Thyroid gland (tissue), 4 donors: ENCODE data around the gene PRKCZ. TPM values are rescaled to one million over a fixed set of nuclear protein-coding genes. Genes with fewer than 3 reads are reported as not detected.
"Not testable (repeated sequence)": the region's sequence is repeated elsewhere in the genome, so short reads cannot be mapped to it uniquely, and the experiment has no call there.

Source experiments
- DNase-seq, 2 donors: peaks; one replicate each; pipeline ENCODE4 v3.0.0-alpha.2; 2019
- H3K27ac ChIP-seq, 3 donors: fragments of 200-600 bp; sonication (generic); 1 replicate in 2 of 3; 2 replicates in 1 of 3; pipeline ENCODE4 v1.5.1; 2016 to 2019; ENCODE audit warnings: mild to moderate bottlenecking in 1 of 3, moderate library complexity in 1 of 3
- H3K27me3 ChIP-seq: fragments of 200-600 bp; sonication (generic); one replicate; pipeline ENCODE4 v1.5.1; 2019
- H3K36me3 ChIP-seq, 2 donors: fragments of 200-600 bp; sonication (generic); one replicate each; pipeline ENCODE4 v1.5.1; 2016 to 2019
- H3K4me1 ChIP-seq, 2 donors: fragments of 200-600 bp; sonication (generic); one replicate each; pipeline ENCODE4 v1.5.1; 2017 to 2019
- H3K4me3 ChIP-seq, 3 donors: fragments of 200-600 bp; sonication (generic); replicated peaks in 1 of 3; 1 replicate in 2 of 3; 2 replicates in 1 of 3; pipeline ENCODE4 v1.5.1; 2016; ENCODE audit warnings: mild to moderate bottlenecking in 1 of 3
- H3K9me3 ChIP-seq: fragments of 200-600 bp; sonication (generic); one replicate; pipeline ENCODE4 v1.5.1; 2017
- POLR2A ChIP-seq, 2 donors: fragments of 450-650 bp; IDR thresholded peaks; one replicate each; pipeline ENCODE4 v1.6.1; 2017; ENCODE audit warnings: antibody characterized with exemption in 2 of 2, mild to moderate bottlenecking in 2 of 2, moderate library complexity in 1 of 2
- WGBS, 2 donors: methylation state at CpG; one replicate each; pipeline ENCODE4 v1.1.5; 2017; 5-methylcytosine and 5-hydroxymethylcytosine counted together
- intact Hi-C: fragments of 100-400 bp; cut with DNase I; formaldehyde crosslinking; loops from one replicate; pipeline ENCODE4 v1.15.1; 2023
- total RNA-seq, 4 donors: library from RNA; depleted of rRNA; stranded (reverse); fragments of >200 nt; gene quantifications; one replicate each; pipeline ENCODE4 v1.2.3, GENCODE V29; 2016
- TF ChIP-seq, protein P1 (sequence below), 6 experiments: fragments of 200-600 bp in 3 of 6; fragments of 450-650 bp in 3 of 6; sonication (generic) in 3 of 6; IDR thresholded peaks; one replicate each; pipeline ENCODE4 v1.5.1; 2016 to 2019; ENCODE audit warnings: antibody characterized with exemption in 6 of 6, mild to moderate bottlenecking in 2 of 6, inconsistent platforms in 1 of 6, moderate library complexity in 1 of 6

The PRKCZ gene
- total RNA-seq, 4 donors from 2014 or later: 33.6 to 53.0 (median 44.3) TPM

DNA sequence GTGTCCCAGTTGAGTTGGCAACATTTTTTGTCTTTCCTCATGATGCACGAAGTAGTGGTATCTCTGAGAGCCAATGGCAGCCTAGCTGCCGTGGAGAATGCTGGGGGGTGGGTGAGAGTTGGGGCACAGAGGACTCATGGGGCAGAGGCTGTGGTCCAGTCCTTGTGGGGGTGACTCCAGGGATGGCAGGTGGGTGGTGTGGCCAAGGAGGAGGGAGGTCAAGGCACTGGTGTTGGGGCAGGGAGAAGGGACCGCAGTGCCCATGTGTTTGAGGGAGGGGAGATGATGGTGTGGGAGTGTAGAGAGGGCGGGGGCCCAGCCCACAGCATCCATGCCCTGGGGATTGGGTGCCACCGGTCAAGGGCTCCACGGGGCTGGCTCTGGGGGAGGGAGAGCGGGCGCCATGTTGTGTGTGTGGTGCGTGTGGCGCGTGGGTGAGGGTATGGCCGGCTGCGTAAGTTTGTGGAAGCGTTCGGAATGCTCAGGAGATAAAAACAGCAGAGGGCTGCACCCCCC, 63.5 kb downstream of the PRKCZ start:
- no peaks in the 10 kb centered on the region for H3K4me1 ChIP-seq
- intact Hi-C loops: no loop called here
- no peak overlapping the region for H3K27ac ChIP-seq
- DNase-seq: no peak
- 95 to 96% methylated on average over 15 of the region's 15 CpGs for WGBS, 2 donors
- H3K9me3 ChIP-seq: no peaks in the 10 kb centered on the region
- H3K4me3 ChIP-seq: no peak overlapping the region
- no peaks in the 10 kb centered on the region for H3K36me3 ChIP-seq
- H3K27me3 ChIP-seq: no peaks in the 10 kb centered on the region
- TF ChIP-seq, protein P1, sequence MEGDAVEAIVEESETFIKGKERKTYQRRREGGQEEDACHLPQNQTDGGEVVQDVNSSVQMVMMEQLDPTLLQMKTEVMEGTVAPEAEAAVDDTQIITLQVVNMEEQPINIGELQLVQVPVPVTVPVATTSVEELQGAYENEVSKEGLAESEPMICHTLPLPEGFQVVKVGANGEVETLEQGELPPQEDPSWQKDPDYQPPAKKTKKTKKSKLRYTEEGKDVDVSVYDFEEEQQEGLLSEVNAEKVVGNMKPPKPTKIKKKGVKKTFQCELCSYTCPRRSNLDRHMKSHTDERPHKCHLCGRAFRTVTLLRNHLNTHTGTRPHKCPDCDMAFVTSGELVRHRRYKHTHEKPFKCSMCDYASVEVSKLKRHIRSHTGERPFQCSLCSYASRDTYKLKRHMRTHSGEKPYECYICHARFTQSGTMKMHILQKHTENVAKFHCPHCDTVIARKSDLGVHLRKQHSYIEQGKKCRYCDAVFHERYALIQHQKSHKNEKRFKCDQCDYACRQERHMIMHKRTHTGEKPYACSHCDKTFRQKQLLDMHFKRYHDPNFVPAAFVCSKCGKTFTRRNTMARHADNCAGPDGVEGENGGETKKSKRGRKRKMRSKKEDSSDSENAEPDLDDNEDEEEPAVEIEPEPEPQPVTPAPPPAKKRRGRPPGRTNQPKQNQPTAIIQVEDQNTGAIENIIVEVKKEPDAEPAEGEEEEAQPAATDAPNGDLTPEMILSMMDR (IDR thresholded peaks at IDR 0.05): no peak
- no peak for TF ChIP-seq POLR2A (IDR thresholded peaks at IDR 0.05)

DNA sequence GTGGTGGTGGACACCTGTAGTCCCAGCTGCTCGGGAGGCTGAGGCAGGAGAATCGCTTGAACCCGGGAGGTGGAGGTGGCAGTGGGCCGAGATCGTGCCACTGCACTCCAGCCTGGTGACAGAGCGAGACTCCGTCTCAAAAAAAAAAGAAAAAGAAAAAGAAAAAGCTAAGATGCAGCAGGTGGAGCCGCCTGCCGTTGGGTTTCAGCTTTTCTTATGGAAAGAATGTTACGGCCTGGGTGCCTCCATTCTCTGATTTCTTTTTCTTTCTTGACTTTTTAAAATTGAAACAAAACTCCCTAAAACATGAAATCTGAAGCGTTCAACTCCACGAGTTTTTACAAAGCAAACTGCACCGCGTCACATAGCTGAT, 64.4 kb downstream of the PRKCZ start:
- H3K4me1 ChIP-seq, H3K9me3 ChIP-seq, H3K36me3 ChIP-seq, H3K27me3 ChIP-seq, DNase-seq, H3K27ac ChIP-seq, intact Hi-C loops, H3K4me3 ChIP-seq: not testable (repeated sequence)
- 92 to 93% methylated on average over 14 of the region's 14 CpGs for WGBS, 2 donors

DNA sequence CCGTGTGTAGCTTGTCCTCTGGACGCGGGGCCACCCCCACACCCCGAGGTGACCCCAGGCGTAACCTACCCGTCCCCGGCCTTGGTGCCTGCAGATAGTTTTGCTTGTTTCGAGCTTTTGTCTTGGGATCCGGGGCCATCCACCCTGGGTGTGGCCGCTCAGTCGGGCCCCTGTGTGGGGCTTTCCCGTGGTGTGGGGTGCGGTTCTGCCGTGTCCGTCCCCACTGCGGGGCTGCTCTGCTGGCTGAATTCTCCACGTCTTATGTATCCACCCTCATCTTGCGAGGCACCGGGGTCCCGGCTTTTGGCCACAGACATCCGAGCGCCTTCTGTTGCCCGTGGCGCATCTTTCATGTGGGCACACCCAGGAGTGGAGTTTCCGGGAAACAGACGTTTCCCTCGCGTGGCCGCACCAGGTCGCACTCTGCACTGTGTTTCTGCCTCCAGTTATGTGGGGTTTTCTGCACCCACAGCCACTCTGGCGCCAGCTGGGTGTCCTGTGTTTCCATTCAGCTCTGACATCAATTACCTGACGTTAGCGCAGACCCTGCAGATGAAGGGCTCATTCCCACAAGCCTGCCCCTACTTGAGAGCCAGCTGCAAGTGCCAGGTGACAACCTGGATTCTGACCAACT, 64.9 kb downstream of the PRKCZ start:
- WGBS, 2 donors: 89 to 91% methylated on average over 28 to 33 of the region's 33 CpGs
- no peaks in the 10 kb centered on the region for H3K36me3 ChIP-seq
- H3K27me3 ChIP-seq: no peaks in the 10 kb centered on the region
- no peak overlapping the region for H3K4me3 ChIP-seq
- H3K4me1 ChIP-seq: no peaks in the 10 kb centered on the region
- H3K9me3 ChIP-seq: no peaks in the 10 kb centered on the region
- no peak for TF ChIP-seq POLR2A (IDR thresholded peaks at IDR 0.05)
- TF ChIP-seq, protein P1 (IDR thresholded peaks at IDR 0.05): no peak
- intact Hi-C loops: no loop called here
- no peak for DNase-seq
- H3K27ac ChIP-seq: no peak overlapping the region

DNA sequence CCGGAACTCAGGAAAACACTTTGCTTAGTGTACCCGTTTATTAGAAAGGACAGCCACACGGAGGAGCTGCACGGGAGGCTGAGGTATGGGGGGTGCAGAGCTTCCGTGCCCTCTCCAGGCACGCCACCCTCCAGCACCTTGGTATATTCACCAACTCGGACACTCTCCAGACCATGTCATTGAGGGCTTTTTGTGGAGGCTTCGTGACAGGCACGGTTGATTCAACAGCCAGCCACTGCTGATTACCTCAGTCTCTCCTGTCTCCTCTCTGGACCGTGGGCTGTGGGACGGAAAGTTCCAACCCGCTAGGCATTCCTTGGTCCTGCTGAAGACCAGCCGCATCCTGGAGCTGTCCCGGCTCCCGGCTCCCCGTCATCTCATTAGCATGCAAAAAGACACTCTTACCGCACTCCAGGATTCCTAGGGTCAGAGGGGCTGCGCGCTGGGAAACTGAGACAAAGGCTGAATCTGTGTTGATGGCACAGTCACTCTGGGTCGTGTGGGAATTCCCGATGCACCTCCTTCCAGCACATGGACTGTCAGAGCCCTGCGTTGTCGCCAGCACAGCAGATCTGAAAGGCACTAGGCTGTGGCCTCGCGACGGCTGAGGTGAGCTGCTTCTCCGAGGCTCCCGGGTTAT, 65.6 kb downstream of the PRKCZ start:
- intact Hi-C loops: no loop called here
- Histone ChIP-seq H3K4me1 (no peaks in the 10 kb centered on the region), H3K27ac (no peak overlapping the region), H3K36me3 (no peaks in the 10 kb centered on the region), H3K4me3 (no peak overlapping the region), H3K27me3 (no peaks in the 10 kb centered on the region), H3K9me3 (no peaks in the 10 kb centered on the region)
- TF ChIP-seq POLR2A (IDR thresholded peaks at IDR 0.05): no peak
- TF ChIP-seq, protein P1 (IDR thresholded peaks at IDR 0.05): no peak
- no peak for DNase-seq
- 59 to 68% methylated on average over 23 to 28 of the region's 28 CpGs for WGBS, 2 donors

DNA sequence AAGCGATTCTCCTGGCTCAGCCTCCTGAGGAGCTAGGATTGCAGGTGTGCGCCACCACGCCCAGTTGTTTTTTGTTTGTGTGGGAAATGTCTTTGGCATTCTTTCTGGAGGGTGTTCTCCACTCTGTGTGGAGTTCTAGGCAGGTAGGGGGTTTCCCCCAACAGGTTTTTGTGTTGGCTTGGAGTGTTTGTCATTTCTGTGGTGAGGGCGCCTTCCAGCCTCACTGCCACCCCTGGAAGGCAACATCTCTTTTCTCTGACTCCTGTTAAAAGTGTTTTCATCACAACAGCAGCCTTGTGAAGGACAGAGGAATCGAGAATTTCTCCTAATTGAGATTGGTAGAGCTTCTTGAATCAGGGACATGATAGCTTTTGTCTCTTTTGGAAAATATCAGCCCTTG, 69.7 kb downstream of the PRKCZ start:
- H3K4me3 ChIP-seq: no peak overlapping the region
- no peaks in the 10 kb centered on the region for H3K36me3 ChIP-seq
- no peaks in the 10 kb centered on the region for H3K9me3 ChIP-seq
- no peaks in the 10 kb centered on the region for H3K27me3 ChIP-seq
- TF ChIP-seq POLR2A (IDR thresholded peaks at IDR 0.05): no peak
- TF ChIP-seq, protein P1 (IDR thresholded peaks at IDR 0.05): no peak
- 90 to 94% methylated on average over 5 of the region's 5 CpGs for WGBS, 2 donors
- H3K4me1 ChIP-seq: no peaks in the 10 kb centered on the region
- DNase-seq: no peak
- intact Hi-C loops: no loop called here
- no peak overlapping the region for H3K27ac ChIP-seq
